ENCODE results near the gene PPP4C. TPM values are rescaled to one million over a fixed set of nuclear protein-coding genes. Genes with fewer than 3 reads are reported as not detected.

Gene PPP4C
- total and polyA plus RNA-seq, 11 donors: 29.9 to 89.0 (median 43.5) TPM

DNA sequence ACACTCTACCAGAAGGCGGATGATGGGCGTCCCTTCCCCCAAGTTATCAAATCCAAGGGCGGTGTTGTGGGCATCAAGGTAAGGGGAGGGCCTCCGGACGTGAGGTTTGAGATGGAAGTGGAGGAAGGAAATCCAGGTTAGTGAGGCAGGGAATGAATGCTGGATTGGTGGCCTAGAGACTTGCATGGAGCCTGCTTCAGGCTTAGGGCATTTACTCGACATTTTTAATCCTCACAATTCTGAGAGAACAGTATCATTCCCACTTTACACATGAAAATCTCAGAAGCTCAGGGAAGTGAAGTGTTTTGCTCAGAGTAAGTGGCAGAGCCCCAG lies 8.2 kb upstream of the PPP4C start:
- intact Hi-C loops (cut with DNase I): loop anchor here in 4 of 10 donors (5.0 to 10.0 kb wide), 4 partner anchors 57 to 457 kb away; partner anchors contain the start of genes MAPK3 (in 1 of the 4), MAZ (in 1 of the 4) and ZNF768 (in 1 of the 4)
- no peak for TF ChIP-seq POLR2A (IDR thresholded peaks at IDR 0.05)
- TF ChIP-seq, protein P1, sequence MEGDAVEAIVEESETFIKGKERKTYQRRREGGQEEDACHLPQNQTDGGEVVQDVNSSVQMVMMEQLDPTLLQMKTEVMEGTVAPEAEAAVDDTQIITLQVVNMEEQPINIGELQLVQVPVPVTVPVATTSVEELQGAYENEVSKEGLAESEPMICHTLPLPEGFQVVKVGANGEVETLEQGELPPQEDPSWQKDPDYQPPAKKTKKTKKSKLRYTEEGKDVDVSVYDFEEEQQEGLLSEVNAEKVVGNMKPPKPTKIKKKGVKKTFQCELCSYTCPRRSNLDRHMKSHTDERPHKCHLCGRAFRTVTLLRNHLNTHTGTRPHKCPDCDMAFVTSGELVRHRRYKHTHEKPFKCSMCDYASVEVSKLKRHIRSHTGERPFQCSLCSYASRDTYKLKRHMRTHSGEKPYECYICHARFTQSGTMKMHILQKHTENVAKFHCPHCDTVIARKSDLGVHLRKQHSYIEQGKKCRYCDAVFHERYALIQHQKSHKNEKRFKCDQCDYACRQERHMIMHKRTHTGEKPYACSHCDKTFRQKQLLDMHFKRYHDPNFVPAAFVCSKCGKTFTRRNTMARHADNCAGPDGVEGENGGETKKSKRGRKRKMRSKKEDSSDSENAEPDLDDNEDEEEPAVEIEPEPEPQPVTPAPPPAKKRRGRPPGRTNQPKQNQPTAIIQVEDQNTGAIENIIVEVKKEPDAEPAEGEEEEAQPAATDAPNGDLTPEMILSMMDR (IDR thresholded peaks at IDR 0.05): no peak

DNA sequence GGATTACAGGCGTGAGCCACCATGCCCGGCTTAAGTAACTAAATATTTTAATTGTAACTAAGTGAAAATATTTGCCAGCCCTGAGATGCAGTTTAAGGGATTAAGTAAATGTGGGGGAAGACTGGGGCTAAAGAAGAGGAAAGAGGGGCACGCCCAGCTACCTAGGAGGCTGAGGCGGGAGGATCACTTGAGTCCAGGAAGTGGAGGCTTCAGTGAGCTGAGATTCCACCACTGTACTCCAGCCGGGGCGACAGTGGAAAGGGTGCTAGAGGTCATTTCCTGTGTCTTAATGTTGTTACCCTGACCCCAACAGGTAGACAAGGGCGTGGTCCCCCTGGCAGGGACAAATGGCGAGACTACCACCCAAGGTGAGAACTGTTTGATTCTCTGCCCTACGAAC lies 7.5 kb upstream of the PPP4C start:
- Histone ChIP-seq H3K4me1 (peaks cover 0 to 61% (median 50%) of the 10 kb centered on the region in 12 donors), H3K36me3 (peaks cover 0 to 73% (median 66%) of the 10 kb centered on the region in 9 donors), H3K27ac (peak overlapping the region in 9 of 12 donors; percentile 12 to 100 (median 99)), H3K27me3 (no peaks in the 10 kb centered on the region), H3K4me3 (peak overlapping the region in 7 of 12 donors; percentile 84 to 98 (median 96)), H3K9me3 (no peaks in the 10 kb centered on the region)
- WGBS, 4 donors: 64 to 78% (median 73%) methylated on average over 9 of the region's 9 CpGs
- intact Hi-C loops (cut with DNase I): loop anchor here in 4 of 10 donors (5.0 to 10.0 kb wide), 4 partner anchors 56 to 456 kb away; partner anchors contain the start of genes MAPK3 (in 1 of the 4), MAZ (in 1 of the 4) and ZNF768 (in 1 of the 4)
- DNase-seq: no peak
- no peak for ATAC-seq
- TF ChIP-seq POLR2A (IDR thresholded peaks at IDR 0.05): no peak
- TF ChIP-seq, protein P1 (IDR thresholded peaks at IDR 0.05): no peak

More for the DNA sequence above, 8.2 kb upstream of the PPP4C start:
- Histone ChIP-seq H3K4me3 (peak overlapping the region; percentile 84 to 99 (median 96)), H3K27ac (peak overlapping the region in 10 of 12 donors; percentile 92 to 100 (median 99)), H3K36me3 (peaks cover 0 to 65% (median 58%) of the 10 kb centered on the region in 9 donors), H3K9me3 (no peaks in the 10 kb centered on the region), H3K4me1 (peaks cover 0 to 65% (median 54%) of the 10 kb centered on the region in 12 donors), H3K27me3 (no peaks in the 10 kb centered on the region)
- ATAC-seq (no peak), DNase-seq (no peak)
- WGBS, 4 donors: 36 to 78% (median 51%) methylated on average over 6 of the region's 6 CpGs

DNA sequence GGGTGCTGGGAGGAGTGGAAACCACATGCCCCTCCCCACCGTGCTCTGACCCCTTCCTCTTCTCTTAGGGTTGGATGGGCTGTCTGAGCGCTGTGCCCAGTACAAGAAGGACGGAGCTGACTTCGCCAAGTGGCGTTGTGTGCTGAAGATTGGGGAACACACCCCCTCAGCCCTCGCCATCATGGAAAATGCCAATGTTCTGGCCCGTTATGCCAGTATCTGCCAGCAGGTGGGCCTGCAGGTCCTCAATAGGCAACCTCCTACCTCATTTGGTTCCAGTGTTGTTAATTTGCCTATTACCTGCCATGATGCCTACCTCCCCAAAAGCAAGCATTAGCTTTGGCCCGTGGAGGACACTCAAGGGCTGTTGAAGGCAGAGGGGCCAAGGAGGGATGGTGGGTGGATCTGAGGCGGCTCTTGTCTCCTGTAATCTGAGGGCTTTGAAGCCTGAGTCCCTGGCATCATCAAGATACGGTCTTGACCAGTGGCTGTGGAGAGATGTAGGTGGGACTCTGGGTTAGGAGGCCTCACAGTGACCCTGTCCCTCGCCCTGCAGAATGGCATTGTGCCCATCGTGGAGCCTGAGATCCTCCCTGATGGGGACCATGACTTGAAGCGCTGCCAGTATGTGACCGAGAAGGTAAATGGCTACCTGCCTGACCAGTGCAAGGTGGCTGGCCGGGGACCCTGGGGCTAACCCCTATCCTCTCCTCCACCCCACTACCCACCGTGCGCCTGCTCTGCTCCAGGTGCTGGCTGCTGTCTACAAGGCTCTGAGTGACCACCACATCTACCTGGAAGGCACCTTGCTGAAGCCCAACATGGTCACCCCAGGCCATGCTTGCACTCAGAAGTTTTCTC lies 6.8 kb upstream of the PPP4C start:
- intact Hi-C loops (cut with DNase I): loop anchor here in 4 of 10 donors (5.0 to 10.0 kb wide), 4 partner anchors 56 to 456 kb away; partner anchors contain the start of genes MAPK3 (in 1 of the 4), MAZ (in 1 of the 4) and ZNF768 (in 1 of the 4)
- TF ChIP-seq, protein P1 (IDR thresholded peaks at IDR 0.05): peak in 8 of 12 donors; percentile 7 to 33 (median 20)
- no peak for TF ChIP-seq POLR2A (IDR thresholded peaks at IDR 0.05)
- Histone ChIP-seq H3K27ac (peak overlapping the region in 8 of 12 donors; percentile 42 to 100 (median 99)), H3K4me3 (peak overlapping the region in 8 of 12 donors; percentile 1 to 98 (median 89)), H3K9me3 (no peaks in the 10 kb centered on the region), H3K27me3 (no peaks in the 10 kb centered on the region), H3K36me3 (peaks cover 0 to 74% (median 67%) of the 10 kb centered on the region in 9 donors), H3K4me1 (peaks cover 0 to 55% (median 44%) of the 10 kb centered on the region in 12 donors)
- 53 to 70% (median 64%) methylated on average over 12 to 17 of the region's 17 CpGs for WGBS, 4 donors
- ATAC-seq (no peak), DNase-seq (peak in 1 of 5 donors; percentile 40)
